Fibroblast of villous mesenchyme (primary cell): ENCODE data around the gene SLC35F3. TPM values are rescaled to one million over a fixed set of nuclear protein-coding genes. Genes with fewer than 3 reads are reported as not detected.

Source experiments
- DNase-seq: peaks from one replicate; pipeline ENCODE4 v3.0.0-alpha.2; 2010; ENCODE audit warnings: low read depth
- H3K4me3 ChIP-seq: 2 replicates; pipeline ENCODE4 v1.5.1; 2011; ENCODE audit warnings: low read depth, mild to moderate bottlenecking, low read length
- total RNA-seq: library from RNA; depleted of rRNA; stranded (reverse); fragments of >200 nt; gene quantifications from 2 replicates; pipeline ENCODE4 v1.2.3, GENCODE V29; 2012
- TF ChIP-seq, protein P1 (sequence below): IDR thresholded peaks from 2 replicates; pipeline ENCODE4 v1.5.1; 2012; ENCODE audit warnings: low read depth, mild to moderate bottlenecking, low read length; ENCODE audit not compliant: insufficient read depth

The SLC35F3 gene
- total RNA-seq, 1 donor: 1.7 TPM

DNA sequence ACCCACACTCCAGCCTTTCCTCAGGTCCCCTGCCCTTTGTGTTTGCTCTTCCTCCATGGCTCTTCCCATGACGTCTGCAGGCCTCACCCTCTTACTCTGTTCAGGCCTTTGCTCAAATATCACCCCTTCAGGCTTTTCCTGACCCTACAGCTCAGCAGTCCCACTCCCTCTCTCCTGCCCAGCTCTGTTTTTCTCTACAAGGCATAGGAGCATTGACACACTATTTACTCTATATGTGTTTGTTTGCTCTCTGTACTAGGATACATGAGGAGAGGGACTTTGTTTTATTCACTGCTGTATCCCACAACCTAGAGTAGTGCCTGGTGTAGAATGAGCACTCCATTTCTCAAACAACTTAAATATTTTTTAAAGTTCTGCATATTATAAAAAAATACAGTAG is 361.4 kb downstream of the SLC35F3 start:
- H3K4me3 ChIP-seq: no peak overlapping the region
- no peak for DNase-seq
- TF ChIP-seq, protein P1, sequence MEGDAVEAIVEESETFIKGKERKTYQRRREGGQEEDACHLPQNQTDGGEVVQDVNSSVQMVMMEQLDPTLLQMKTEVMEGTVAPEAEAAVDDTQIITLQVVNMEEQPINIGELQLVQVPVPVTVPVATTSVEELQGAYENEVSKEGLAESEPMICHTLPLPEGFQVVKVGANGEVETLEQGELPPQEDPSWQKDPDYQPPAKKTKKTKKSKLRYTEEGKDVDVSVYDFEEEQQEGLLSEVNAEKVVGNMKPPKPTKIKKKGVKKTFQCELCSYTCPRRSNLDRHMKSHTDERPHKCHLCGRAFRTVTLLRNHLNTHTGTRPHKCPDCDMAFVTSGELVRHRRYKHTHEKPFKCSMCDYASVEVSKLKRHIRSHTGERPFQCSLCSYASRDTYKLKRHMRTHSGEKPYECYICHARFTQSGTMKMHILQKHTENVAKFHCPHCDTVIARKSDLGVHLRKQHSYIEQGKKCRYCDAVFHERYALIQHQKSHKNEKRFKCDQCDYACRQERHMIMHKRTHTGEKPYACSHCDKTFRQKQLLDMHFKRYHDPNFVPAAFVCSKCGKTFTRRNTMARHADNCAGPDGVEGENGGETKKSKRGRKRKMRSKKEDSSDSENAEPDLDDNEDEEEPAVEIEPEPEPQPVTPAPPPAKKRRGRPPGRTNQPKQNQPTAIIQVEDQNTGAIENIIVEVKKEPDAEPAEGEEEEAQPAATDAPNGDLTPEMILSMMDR: no peak

DNA sequence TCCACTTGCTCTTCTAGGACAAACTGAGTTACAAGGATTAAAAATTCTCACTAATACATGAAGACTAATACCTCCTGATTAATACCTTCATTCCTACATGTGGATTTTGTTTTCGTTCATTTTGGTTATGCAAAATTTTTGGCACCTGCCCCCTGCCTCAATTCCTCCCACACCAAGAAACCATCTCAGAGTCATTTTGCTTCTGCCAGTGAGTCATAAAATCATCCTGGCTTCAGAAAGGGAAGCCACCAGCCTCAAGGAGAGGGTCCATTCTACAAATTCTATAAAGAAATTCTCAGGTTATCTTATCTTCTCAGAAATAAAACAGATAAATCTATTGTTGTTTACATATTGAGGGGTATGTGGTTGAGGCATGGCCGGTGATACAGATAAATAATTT is 365.6 kb downstream of the SLC35F3 start:
- no peak overlapping the region for H3K4me3 ChIP-seq
- no peak for DNase-seq
- TF ChIP-seq, protein P1: no peak

DNA sequence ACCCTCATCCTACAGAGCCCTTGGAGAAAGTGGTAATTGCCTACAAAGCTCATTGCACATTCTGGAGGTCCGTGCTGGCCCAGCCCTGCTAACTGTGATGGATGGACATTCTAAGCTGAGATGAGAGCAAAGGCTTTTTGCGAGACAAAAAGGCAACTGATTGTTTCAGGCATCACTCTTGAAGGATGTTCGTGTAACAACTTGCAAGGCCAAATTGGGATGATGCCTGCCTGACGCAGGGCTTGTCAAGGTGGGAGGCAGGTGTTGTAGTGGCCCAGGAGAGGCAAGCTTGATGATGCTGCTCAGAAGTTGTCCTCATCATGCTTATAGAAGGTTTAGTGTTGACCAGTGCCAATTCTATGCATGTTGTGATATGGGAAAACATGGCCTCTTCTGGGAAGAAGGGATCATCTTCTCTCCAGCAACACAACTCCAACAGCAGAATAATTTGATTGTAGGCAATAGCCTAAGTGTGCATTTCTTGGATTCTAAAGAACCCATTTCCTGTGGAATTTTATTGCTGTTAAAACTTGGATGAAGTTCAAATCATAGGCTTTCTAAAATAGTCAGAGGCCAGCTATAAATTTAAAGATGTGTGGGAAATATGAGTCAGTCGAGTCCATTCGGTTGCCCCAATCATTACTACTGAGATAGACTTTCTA is 366.2 kb downstream of the SLC35F3 start:
- no peak overlapping the region for H3K4me3 ChIP-seq
- DNase-seq: no peak
- TF ChIP-seq, protein P1: no peak

DNA sequence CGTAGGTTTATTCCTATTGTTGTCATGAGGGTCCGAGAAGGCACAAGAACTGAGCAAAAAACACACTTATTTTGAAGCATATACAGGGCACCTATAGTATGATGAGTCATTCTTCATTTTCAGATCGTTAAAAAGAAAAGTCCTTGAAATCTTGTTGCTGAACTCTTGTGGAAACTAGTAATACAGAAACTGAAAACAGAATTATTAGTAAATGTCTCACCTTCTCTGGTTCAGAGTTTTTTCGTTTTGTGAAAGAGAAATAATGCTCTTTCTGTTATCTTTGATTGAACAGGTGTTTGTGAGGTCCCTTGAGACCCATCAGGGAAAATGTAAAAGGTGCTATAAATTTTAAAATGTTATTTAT is 366.7 kb downstream of the SLC35F3 start:
- TF ChIP-seq, protein P1: no peak
- DNase-seq: no peak
- H3K4me3 ChIP-seq: no peak overlapping the region

DNA sequence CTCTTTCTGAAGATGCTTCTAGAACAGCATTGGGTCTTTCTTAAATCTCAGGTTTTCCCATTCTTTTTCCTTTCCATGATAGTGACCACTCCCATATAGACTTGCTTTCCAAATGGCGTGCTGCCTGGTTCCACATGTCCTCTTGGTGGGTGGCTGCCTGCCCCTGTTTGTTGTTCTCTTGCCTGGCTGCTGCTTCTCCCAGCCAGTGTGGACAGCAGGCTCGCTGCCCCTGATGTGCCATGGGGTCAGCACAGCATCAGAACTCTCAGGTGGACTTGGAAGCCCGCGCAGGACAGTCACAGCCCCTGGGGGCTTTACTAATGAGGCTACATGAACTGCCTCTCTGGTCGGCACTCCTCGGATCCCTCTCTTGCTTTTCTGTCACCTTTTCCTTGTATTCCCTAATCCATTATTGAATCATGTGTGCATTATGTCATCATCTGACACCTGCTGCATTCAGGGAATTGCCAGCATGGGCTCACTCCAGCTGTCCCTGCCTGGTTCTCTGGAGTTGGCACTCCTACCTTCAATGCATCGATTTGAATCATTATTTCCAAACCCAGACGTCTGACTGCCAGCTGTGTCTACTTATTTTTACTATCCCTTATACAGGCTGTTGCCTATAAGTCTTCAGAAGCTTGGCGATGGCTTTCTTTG is 368.3 kb downstream of the SLC35F3 start:
- TF ChIP-seq, protein P1: no peak
- no peak for DNase-seq
- no peak overlapping the region for H3K4me3 ChIP-seq

DNA sequence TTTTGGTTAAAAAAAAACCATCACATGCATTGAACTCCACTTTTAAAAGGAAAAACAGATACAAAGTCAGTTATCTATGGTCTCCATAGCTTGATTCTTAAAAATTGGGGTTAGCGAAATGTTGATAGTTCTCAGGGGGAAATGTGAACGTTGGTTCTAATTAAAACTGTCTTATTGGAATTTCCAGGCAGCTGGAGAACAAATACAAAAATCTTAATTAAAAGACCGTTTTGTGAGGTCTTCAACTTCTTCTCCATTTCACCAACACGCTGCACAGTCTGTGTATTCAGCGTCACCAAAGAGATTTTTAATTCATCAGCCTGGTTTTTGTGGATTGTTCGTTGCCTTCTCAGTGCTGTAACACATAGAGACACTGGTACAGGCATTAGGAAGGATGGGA is 369.5 kb downstream of the SLC35F3 start:
- H3K4me3 ChIP-seq: no peak overlapping the region
- DNase-seq: no peak
- TF ChIP-seq, protein P1: no peak
